ENCODE measurements around the gene B9D1.

B9D1 gene

GRCh38 chr17:19310151-19310550 lies 52.4 kb downstream of the B9D1 start:
- no peak for TF ChIP-seq SIN3A (IDR thresholded peaks at IDR 0.05; ENCODE audit: borderline replicate concordance, insufficient read depth, low read length)
- no peak for TF ChIP-seq REST (IDR thresholded peaks at IDR 0.05; ENCODE audit: insufficient read depth in 1 of 2, low read depth in 2 of 2, low read length in 2 of 2)
- no peak for TF ChIP-seq POLR2AphosphoS5 (IDR thresholded peaks at IDR 0.05; ENCODE audit: low read depth, low read length)
- no peak for TF ChIP-seq TAF1 (IDR thresholded peaks at IDR 0.05; ENCODE audit: borderline replicate concordance, insufficient read depth, low read length)
- no peak for TF ChIP-seq FOXP2 (optimal IDR thresholded peaks at IDR 0.05; ENCODE audit: borderline replicate concordance, extremely low read depth, extremely low read length, insufficient read depth)

- no peak for TF ChIP-seq TAF1 (IDR thresholded peaks at IDR 0.05; ENCODE audit: borderline replicate concordance, insufficient read depth, low read length)
- no peak for TF ChIP-seq POLR2AphosphoS5 (IDR thresholded peaks at IDR 0.05; ENCODE audit: low read depth, low read length)
- no peak for TF ChIP-seq SIN3A (IDR thresholded peaks at IDR 0.05; ENCODE audit: borderline replicate concordance, insufficient read depth, low read length)
- no peak for TF ChIP-seq REST (IDR thresholded peaks at IDR 0.05; ENCODE audit: insufficient read depth in 1 of 2, low read depth in 2 of 2, low read length in 2 of 2)
- no peak for TF ChIP-seq FOXP2 (optimal IDR thresholded peaks at IDR 0.05; ENCODE audit: borderline replicate concordance, extremely low read depth, extremely low read length, insufficient read depth)
Observed at GRCh38 chr17:19309701-19310100, 52.8 kb downstream of the B9D1 start.

GRCh38 chr17:19308398-19308797 lies 54.1 kb downstream of the B9D1 start:
- TF ChIP-seq POLR2AphosphoS5 (IDR thresholded peaks at IDR 0.05; ENCODE audit: low read depth, low read length) (no peak), SIN3A (IDR thresholded peaks at IDR 0.05; ENCODE audit: borderline replicate concordance, insufficient read depth, low read length) (no peak), TAF1 (IDR thresholded peaks at IDR 0.05; ENCODE audit: borderline replicate concordance, insufficient read depth, low read length) (no peak), FOXP2 (optimal IDR thresholded peaks at IDR 0.05; ENCODE audit: borderline replicate concordance, extremely low read depth, extremely low read length, insufficient read depth) (no peak), REST (IDR thresholded peaks at IDR 0.05; ENCODE audit: insufficient read depth in 1 of 2, low read depth in 2 of 2, low read length in 2 of 2) (no peak)

GRCh38 chr17:19307521-19307920 lies 55.0 kb downstream of the B9D1 start:
- TF ChIP-seq TAF1 (IDR thresholded peaks at IDR 0.05; ENCODE audit: borderline replicate concordance, insufficient read depth, low read length) (no peak), FOXP2 (optimal IDR thresholded peaks at IDR 0.05; ENCODE audit: borderline replicate concordance, extremely low read depth, extremely low read length, insufficient read depth) (no peak), POLR2AphosphoS5 (IDR thresholded peaks at IDR 0.05; ENCODE audit: low read depth, low read length) (no peak), REST (IDR thresholded peaks at IDR 0.05; ENCODE audit: insufficient read depth in 1 of 2, low read depth in 2 of 2, low read length in 2 of 2) (no peak), SIN3A (IDR thresholded peaks at IDR 0.05; ENCODE audit: borderline replicate concordance, insufficient read depth, low read length) (no peak)

Data from PFSK-1 (cell line).